A673 (cell line): ENCODE results near the gene PGAM2. TPM values are rescaled to one million over a fixed set of nuclear protein-coding genes. Genes with fewer than 3 reads are reported as not detected.

Experiments used
- BruUV-seq: library from RNA; stranded (reverse); fragments of 400-500 nt; replicated peaks from 2 replicates; lab custom pipeline; 2021; lab: Mats Ljungman, UMichigan
- CTCF ChIA-PET: fragments of 300-600 bp; sonication (Branson Sonifier 250); formaldehyde crosslinking; loops from one replicate; lab custom pipeline; 2022; ENCODE audit warnings: antibody characterized with exemption; lab: Charles Lee
- POLR2A ChIA-PET: fragments of 300-600 bp; sonication (Branson Sonifier 250); formaldehyde crosslinking; loops from one replicate; lab custom pipeline; 2022; ENCODE audit warnings: antibody characterized with exemption; ENCODE audit not compliant: low non-redundant PET; lab: Charles Lee
- DNase-seq: peaks from one replicate; pipeline ENCODE4 v3.0.0-alpha.2; 2015; ENCODE audit warnings: low spot score
- H3K27ac ChIP-seq: fragments of 200-600 bp; sonication (generic); 2 replicates; pipeline ENCODE4 v1.5.1; 2016; ENCODE audit warnings: mixed run types, low read depth, mild to moderate bottlenecking, mixed read lengths, antibody characterized with exemption, low read length; ENCODE audit not compliant: poor library complexity, severe bottlenecking
- H3K27me3 ChIP-seq: fragments of 200-600 bp; sonication (generic); replicated peaks from 2 replicates; pipeline ENCODE4 v1.6.1; 2017; ENCODE audit warnings: mixed run types, low read depth, mild to moderate bottlenecking, mixed read lengths, antibody characterized with exemption, low read length; ENCODE audit not compliant: insufficient read depth, poor library complexity
- H3K36me3 ChIP-seq: fragments of 200-600 bp; sonication (generic); 2 replicates; pipeline ENCODE4 v1.6.1; 2016; ENCODE audit warnings: mixed run types, mild to moderate bottlenecking, mixed read lengths, antibody characterized with exemption, low read length; ENCODE audit not compliant: insufficient read depth, poor library complexity, severe bottlenecking
- H3K4me1 ChIP-seq: fragments of 200-600 bp; sonication (generic); 2 replicates; pipeline ENCODE4 v1.6.1; 2017; ENCODE audit warnings: mixed run types, mild to moderate bottlenecking, mixed read lengths, antibody characterized with exemption, low read length; ENCODE audit not compliant: insufficient read depth, poor library complexity, severe bottlenecking
- H3K4me3 ChIP-seq: fragments of 200-600 bp; sonication (generic); 2 replicates; pipeline ENCODE4 v1.5.1; 2016; ENCODE audit warnings: low read depth, mixed run types, mild to moderate bottlenecking, mixed read lengths, low read length; ENCODE audit not compliant: poor library complexity, severe bottlenecking
- H3K9me3 ChIP-seq: fragments of 200-600 bp; sonication (generic); 2 replicates; pipeline ENCODE4 v1.6.1; 2016; ENCODE audit warnings: mixed run types, low read depth, mild to moderate bottlenecking, mixed read lengths, antibody characterized with exemption, low read length; ENCODE audit not compliant: poor library complexity, severe bottlenecking
- CTCF ChIP-seq: fragments of 300-800, 200-600 bp; sonication (generic); conservative IDR thresholded peaks from 2 replicates; pipeline ENCODE4 v1.5.1; 2017; ENCODE audit warnings: low read depth, mild to moderate bottlenecking, antibody characterized with exemption, low read length, moderate library complexity, mixed read lengths
- EZH2 ChIP-seq: fragments of 200-600 bp; sonication (generic); IDR thresholded peaks from 2 replicates; pipeline ENCODE4 v1.6.1; 2017; ENCODE audit warnings: borderline replicate concordance, low read depth, mild to moderate bottlenecking, mixed read lengths, antibody characterized with exemption, low read length; ENCODE audit not compliant: poor library complexity, severe bottlenecking
- intact Hi-C: fragments of 100-400 bp; cut with micrococcal nuclease; formaldehyde crosslinking; loops from one replicate; pipeline ENCODE4 v1.10.0; 2022; ENCODE audit not compliant: unreplicated experiment
- total RNA-seq: library from RNA; stranded (reverse); gene quantifications from 2 replicates; pipeline ENCODE4 v1.2.3, GENCODE V29; 2021

Gene PGAM2
- total RNA-seq, 1 experiment from 2014 or later = not detected

GRCh38 chr7:44112997-44113763, 47.8 kb upstream of the PGAM2 start:
- H3K9me3 ChIP-seq = no peaks in the 10 kb centered on the region
- no peak overlapping the region for H3K4me3 ChIP-seq
- TF ChIP-seq CTCF (no peak), EZH2 (no peak)
- no peak overlapping the region for H3K27ac ChIP-seq
- H3K36me3 ChIP-seq = peaks cover 37% of the 10 kb centered on the region
- DNase-seq = no peak
- no peaks in the 10 kb centered on the region for H3K4me1 ChIP-seq
- POLR2A ChIA-PET = no interaction called here
- intact Hi-C loops = no loop called here
- no peaks in the 10 kb centered on the region for H3K27me3 ChIP-seq
- CTCF ChIA-PET = no interaction called here
- BruUV-seq = no TSS peak

- POLR2A ChIA-PET = no interaction called here
- TF ChIP-seq EZH2 (no peak), CTCF (no peak)
- BruUV-seq = no TSS peak
- H3K4me1 ChIP-seq = no peaks in the 10 kb centered on the region
- H3K36me3 ChIP-seq = peaks cover 31% of the 10 kb centered on the region
- intact Hi-C loops = no loop called here
- no peak for DNase-seq
- CTCF ChIA-PET = no interaction called here
- H3K9me3 ChIP-seq = no peaks in the 10 kb centered on the region
- H3K27me3 ChIP-seq = no peaks in the 10 kb centered on the region
- no peak overlapping the region for H3K4me3 ChIP-seq
- no peak overlapping the region for H3K27ac ChIP-seq
These were observed 47.0 kb upstream of the PGAM2 start for GRCh38 chr7:44112231-44112996.

- ChIA-PET CTCF (no interaction called here), POLR2A (no interaction called here)
- no TSS peak for BruUV-seq
- no peak for DNase-seq
- Histone ChIP-seq H3K36me3 (peaks cover 24% of the 10 kb centered on the region), H3K9me3 (no peaks in the 10 kb centered on the region), H3K4me3 (no peak overlapping the region), H3K4me1 (no peaks in the 10 kb centered on the region), H3K27me3 (no peaks in the 10 kb centered on the region), H3K27ac (no peak overlapping the region)
- intact Hi-C loops = no loop called here
- TF ChIP-seq EZH2 = no peak
- TF ChIP-seq CTCF = no peak
These were observed 46.4 kb upstream of the PGAM2 start for GRCh38 chr7:44111761-44112160.
